Activated gamma-delta T cell treated with Interleukin-2 at 50 U/mL for 16 hours (primary cell): ENCODE data around the gene CLTC.
A peak's percentile ranks its signal among the peaks of the same experiment; 100 is the strongest.
"Not testable (repeated sequence)": the region's sequence is repeated elsewhere in the genome, so short reads cannot be mapped to it uniquely, and the experiment has no call there.

Experiments
- DNase-seq: peaks from one replicate; pipeline ENCODE4 v3.0.0-alpha.2; 2020

CLTC gene

GRCh38 chr17:59619298-59620063 is at the start of gene CLTC:
Gene CLTC (plus strand): TSS chr17:59619895. CDS start chr17:59620132, 237 bp downstream.
- peak; percentile 87 for DNase-seq

- DNase-seq: no peak
Observed at GRCh38 chr17:59572301-59572924, 47.3 kb upstream of the CLTC start.

GRCh38 chr17:59584168-59584567 is 35.5 kb upstream of the CLTC start:
- not testable (repeated sequence) for DNase-seq

GRCh38 chr17:59600169-59600568 is 19.5 kb upstream of the CLTC start:
- DNase-seq: no peak

- no peak for DNase-seq
Observed at GRCh38 chr17:59601130-59601529, 18.6 kb upstream of the CLTC start.

- DNase-seq: no peak
Observed at GRCh38 chr17:59607061-59607460, 12.6 kb upstream of the CLTC start.

GRCh38 chr17:59607817-59608403 is 11.8 kb upstream of the CLTC start:
- peak; percentile 11 for DNase-seq

- DNase-seq: no peak
Observed at GRCh38 chr17:59611503-59611902, 8.2 kb upstream of the CLTC start.

GRCh38 chr17:59616253-59616920 is 3.3 kb upstream of the CLTC start:
- DNase-seq: no peak

- no peak for DNase-seq
Observed at GRCh38 chr17:59617156-59617732, 2.5 kb upstream of the CLTC start.

- DNase-seq: no peak
Observed at GRCh38 chr17:59619035-59619297, 729 bp upstream of the CLTC start.

- no peak for DNase-seq
Observed at GRCh38 chr17:59620064-59620359, 317 bp downstream of the CLTC start.

- DNase-seq: peak; percentile 30
Observed at GRCh38 chr17:59620518-59621259, 994 bp downstream of the CLTC start.

GRCh38 chr17:59621771-59622170 is 2.1 kb downstream of the CLTC start:
- no peak for DNase-seq

GRCh38 chr17:59623151-59623550 is 3.5 kb downstream of the CLTC start:
- DNase-seq: no peak

GRCh38 chr17:59626756-59627155 is 7.1 kb downstream of the CLTC start:
- no peak for DNase-seq

- no peak for DNase-seq
Observed at GRCh38 chr17:59627274-59627673, 7.6 kb downstream of the CLTC start.

GRCh38 chr17:59627770-59628171 is 8.1 kb downstream of the CLTC start:
- no peak for DNase-seq

- DNase-seq: no peak
Observed at GRCh38 chr17:59629174-59629573, 9.5 kb downstream of the CLTC start.

GRCh38 chr17:59631276-59631675 is 11.6 kb downstream of the CLTC start:
- no peak for DNase-seq

- no peak for DNase-seq
Observed at GRCh38 chr17:59632398-59632797, 12.7 kb downstream of the CLTC start.

GRCh38 chr17:59633658-59634359 is 14.1 kb downstream of the CLTC start:
- DNase-seq: no peak
